ENCODE measurements around the gene NOMO2. TPM values are rescaled to one million over a fixed set of nuclear protein-coding genes. Genes with fewer than 3 reads are reported as not detected.
A peak's percentile ranks its signal among the peaks of the same experiment; 100 is the strongest.
"Not testable (repeated sequence)": the region's sequence is repeated elsewhere in the genome, so short reads cannot be mapped to it uniquely, and the experiment has no call there.

NOMO2 gene
- total and polyA plus RNA-seq, 5 donors from 2014 or later = 77.6 to 126 (median 91.4) TPM

GRCh38 chr16:18571307-18571850 is 9.5 kb upstream of the NOMO2 start:
- H3K27me3 ChIP-seq (ENCODE audit: control insufficient read depth, insufficient read depth, low read length); H3K4me1 ChIP-seq (ENCODE audit: control insufficient read depth, insufficient read depth, low read length, poor library complexity, severe bottlenecking); H3K27me3 Mint-ChIP-seq; H3K27ac Mint-ChIP-seq; H3K36me3 Mint-ChIP-seq; H3K36me3 ChIP-seq (ENCODE audit: control insufficient read depth, insufficient read depth, low read length); DNase-seq; H3K4me3 ChIP-seq (ENCODE audit: low read depth, low read length); H3K9me3 ChIP-seq (ENCODE audit: control insufficient read depth in 2 of 2, low read length in 2 of 2); H3K27ac ChIP-seq (ENCODE audit: insufficient read depth, low read length, poor library complexity, severe bottlenecking); ATAC-seq (ENCODE audit: low read depth in 2 of 2); H3K9me3 Mint-ChIP-seq; H3K4me1 Mint-ChIP-seq; H3K4me3 Mint-ChIP-seq: not testable (repeated sequence)

- not testable (repeated sequence) for H3K36me3 Mint-ChIP-seq; DNase-seq; H3K4me3 Mint-ChIP-seq; H3K27me3 Mint-ChIP-seq; H3K27ac Mint-ChIP-seq; H3K27me3 ChIP-seq (ENCODE audit: control insufficient read depth, insufficient read depth, low read length); H3K4me3 ChIP-seq (ENCODE audit: low read depth, low read length); H3K4me1 ChIP-seq (ENCODE audit: control insufficient read depth, insufficient read depth, low read length, poor library complexity, severe bottlenecking); H3K36me3 ChIP-seq (ENCODE audit: control insufficient read depth, insufficient read depth, low read length); H3K4me1 Mint-ChIP-seq; ATAC-seq (ENCODE audit: low read depth in 2 of 2); H3K9me3 Mint-ChIP-seq; H3K27ac ChIP-seq (ENCODE audit: insufficient read depth, low read length, poor library complexity, severe bottlenecking); H3K9me3 ChIP-seq (ENCODE audit: control insufficient read depth in 2 of 2, low read length in 2 of 2)
Observed at GRCh38 chr16:18570529-18571306, 8.8 kb upstream of the NOMO2 start.

DNA sequence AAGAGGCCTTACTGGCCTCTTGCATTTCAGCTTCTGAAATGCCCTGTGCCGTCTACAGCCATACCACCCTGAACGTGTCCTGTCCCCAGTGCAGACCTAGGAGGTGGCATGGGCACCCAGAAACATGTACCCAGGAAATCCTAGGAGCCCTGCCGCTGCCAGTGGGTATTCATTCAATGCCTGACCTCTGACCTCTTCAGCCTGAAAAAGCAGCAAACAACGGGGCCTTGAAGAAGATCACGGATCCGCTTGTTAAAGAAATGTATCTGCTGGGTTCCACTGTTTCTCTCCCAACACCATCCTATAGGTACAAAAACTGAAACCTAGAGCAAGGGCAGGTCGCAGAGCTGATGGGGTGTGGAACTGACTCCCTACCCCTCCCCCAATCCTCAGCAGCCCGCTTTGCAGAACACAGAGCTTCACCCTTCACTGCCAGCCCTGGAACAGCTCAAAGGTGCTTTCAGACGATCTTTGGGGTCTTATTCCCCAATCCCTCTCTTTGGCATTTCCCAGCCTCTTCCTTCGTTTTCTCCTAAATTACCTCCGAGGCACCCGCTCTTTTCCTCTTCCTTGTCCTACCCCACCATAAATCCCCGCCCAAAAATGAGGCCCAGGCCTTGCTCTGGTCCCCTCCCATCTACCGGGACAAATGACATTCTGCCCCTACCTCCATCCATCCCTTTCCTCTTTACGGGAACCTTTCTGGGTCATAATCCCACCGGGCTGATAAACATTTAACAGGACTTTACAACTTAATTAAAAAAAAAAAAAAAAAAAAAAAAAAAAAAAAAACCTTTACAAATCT is 1.3 kb downstream of the NOMO2 start:
- peak in 1 of 3 donors; percentile 19 for DNase-seq
- not testable (repeated sequence) for ATAC-seq (ENCODE audit: low read depth in 2 of 2); H3K36me3 ChIP-seq (ENCODE audit: control insufficient read depth, insufficient read depth, low read length); H3K27me3 Mint-ChIP-seq; H3K9me3 ChIP-seq (ENCODE audit: control insufficient read depth in 2 of 2, low read length in 2 of 2); H3K9me3 Mint-ChIP-seq; H3K4me1 ChIP-seq (ENCODE audit: control insufficient read depth, insufficient read depth, low read length, poor library complexity, severe bottlenecking); H3K36me3 Mint-ChIP-seq; H3K27me3 ChIP-seq (ENCODE audit: control insufficient read depth, insufficient read depth, low read length)
- Mint-ChIP-seq H3K4me1 (peaks cover 0 to 21% (median 10%) of the 10 kb centered on the region in 4 donors), H3K27ac (peak overlapping the region in 2 of 3 donors; percentile 55 to 82), H3K4me3 (peak overlapping the region; percentile 79 to 89 (median 84))
- Histone ChIP-seq H3K4me3 (ENCODE audit: low read depth, low read length) (peak overlapping the region; percentile 57), H3K27ac (ENCODE audit: insufficient read depth, low read length, poor library complexity, severe bottlenecking) (peak overlapping the region; percentile 23)

GRCh38 chr16:18553671-18554070 is 8.2 kb downstream of the NOMO2 start:
- not testable (repeated sequence) for H3K36me3 ChIP-seq (ENCODE audit: control insufficient read depth, insufficient read depth, low read length); H3K4me3 ChIP-seq (ENCODE audit: low read depth, low read length); H3K27ac Mint-ChIP-seq; ATAC-seq (ENCODE audit: low read depth in 2 of 2); DNase-seq; H3K36me3 Mint-ChIP-seq; H3K27me3 Mint-ChIP-seq; H3K4me1 ChIP-seq (ENCODE audit: control insufficient read depth, insufficient read depth, low read length, poor library complexity, severe bottlenecking); H3K4me3 Mint-ChIP-seq; H3K9me3 ChIP-seq (ENCODE audit: control insufficient read depth in 2 of 2, low read length in 2 of 2); H3K4me1 Mint-ChIP-seq; H3K27ac ChIP-seq (ENCODE audit: insufficient read depth, low read length, poor library complexity, severe bottlenecking); H3K27me3 ChIP-seq (ENCODE audit: control insufficient read depth, insufficient read depth, low read length); H3K9me3 Mint-ChIP-seq

GRCh38 chr16:18547382-18547781 is 14.5 kb downstream of the NOMO2 start:
- not testable (repeated sequence) for H3K9me3 Mint-ChIP-seq; DNase-seq; H3K36me3 Mint-ChIP-seq; H3K4me3 Mint-ChIP-seq; H3K4me1 Mint-ChIP-seq; H3K4me1 ChIP-seq (ENCODE audit: control insufficient read depth, insufficient read depth, low read length, poor library complexity, severe bottlenecking); H3K27me3 ChIP-seq (ENCODE audit: control insufficient read depth, insufficient read depth, low read length); ATAC-seq (ENCODE audit: low read depth in 2 of 2); H3K9me3 ChIP-seq (ENCODE audit: control insufficient read depth in 2 of 2, low read length in 2 of 2); H3K27ac Mint-ChIP-seq; H3K36me3 ChIP-seq (ENCODE audit: control insufficient read depth, insufficient read depth, low read length); H3K27me3 Mint-ChIP-seq; H3K4me3 ChIP-seq (ENCODE audit: low read depth, low read length); H3K27ac ChIP-seq (ENCODE audit: insufficient read depth, low read length, poor library complexity, severe bottlenecking)

- DNase-seq; ATAC-seq (ENCODE audit: low read depth in 2 of 2); H3K9me3 Mint-ChIP-seq; H3K27ac Mint-ChIP-seq; H3K27me3 Mint-ChIP-seq; H3K36me3 Mint-ChIP-seq; H3K4me1 Mint-ChIP-seq; H3K27me3 ChIP-seq (ENCODE audit: control insufficient read depth, insufficient read depth, low read length); H3K4me3 Mint-ChIP-seq; H3K27ac ChIP-seq (ENCODE audit: insufficient read depth, low read length, poor library complexity, severe bottlenecking); H3K4me1 ChIP-seq (ENCODE audit: control insufficient read depth, insufficient read depth, low read length, poor library complexity, severe bottlenecking); H3K36me3 ChIP-seq (ENCODE audit: control insufficient read depth, insufficient read depth, low read length); H3K9me3 ChIP-seq (ENCODE audit: control insufficient read depth in 2 of 2, low read length in 2 of 2); H3K4me3 ChIP-seq (ENCODE audit: low read depth, low read length): not testable (repeated sequence)
Observed at GRCh38 chr16:18546853-18547252, 15.0 kb downstream of the NOMO2 start.

DNA sequence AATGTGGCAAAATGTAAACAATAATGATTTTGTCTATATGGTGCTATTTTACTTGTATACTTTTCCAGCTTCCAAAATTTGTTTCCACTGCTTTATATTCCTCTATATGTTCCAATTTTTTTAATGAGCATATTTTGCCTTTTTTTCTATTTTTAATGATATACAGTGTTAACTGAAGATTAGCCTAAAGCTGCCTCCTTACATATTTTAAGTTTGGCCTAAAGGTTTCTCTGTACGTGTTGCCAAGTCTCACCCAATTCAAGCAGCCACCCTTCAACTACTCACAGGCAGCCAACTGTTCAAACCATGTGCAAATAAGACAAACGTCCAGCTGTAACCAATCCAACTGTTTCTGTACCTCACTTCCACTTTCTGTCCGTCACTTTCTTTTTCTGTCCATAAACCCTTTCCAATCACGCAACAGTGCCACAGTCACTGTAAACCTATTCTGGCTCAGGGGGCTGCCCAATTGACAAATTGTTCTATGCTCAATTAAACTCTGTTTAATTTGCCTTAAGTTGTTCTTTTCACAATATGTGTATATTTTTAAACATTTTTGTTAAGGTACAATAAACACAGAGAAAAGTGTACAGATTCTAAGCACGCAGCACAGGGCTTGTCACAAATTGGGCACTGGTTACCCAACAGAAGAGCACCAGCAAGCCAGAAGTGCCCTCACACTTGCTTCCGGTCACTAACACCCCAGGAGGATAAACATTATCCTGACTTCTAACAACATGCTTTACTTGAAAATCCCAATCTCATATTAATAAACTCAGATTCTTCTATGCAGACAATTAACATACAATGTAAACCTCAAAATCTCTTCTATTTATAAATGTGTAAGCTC is 17.4 kb downstream of the NOMO2 start:
- H3K27ac ChIP-seq (ENCODE audit: insufficient read depth, low read length, poor library complexity, severe bottlenecking); ATAC-seq (ENCODE audit: low read depth in 2 of 2); H3K4me1 Mint-ChIP-seq; H3K27ac Mint-ChIP-seq; H3K4me1 ChIP-seq (ENCODE audit: control insufficient read depth, insufficient read depth, low read length, poor library complexity, severe bottlenecking); H3K4me3 ChIP-seq (ENCODE audit: low read depth, low read length); H3K36me3 Mint-ChIP-seq; H3K4me3 Mint-ChIP-seq; H3K9me3 Mint-ChIP-seq; H3K27me3 Mint-ChIP-seq; H3K27me3 ChIP-seq (ENCODE audit: control insufficient read depth, insufficient read depth, low read length); DNase-seq; H3K9me3 ChIP-seq (ENCODE audit: control insufficient read depth in 2 of 2, low read length in 2 of 2); H3K36me3 ChIP-seq (ENCODE audit: control insufficient read depth, insufficient read depth, low read length): not testable (repeated sequence)

All from CD4-positive, CD25-positive, alpha-beta regulatory T cell (primary cell).